ENCODE data around the gene PTGFR. TPM values are rescaled to one million over a fixed set of nuclear protein-coding genes. Genes with fewer than 3 reads are reported as not detected.

PTGFR gene
- total RNA-seq, 1 donor from 2014 or later = 0.13 TPM

GRCh38 chr1:78587211-78587610, 96.4 kb downstream of the PTGFR start:
- no peak for DNase-seq (ENCODE audit: low read depth in 2 of 2)

Other genes starting within 250 kb of the PTGFR start
- gene IFI44L, start 129.5 kb downstream of the PTGFR start, total RNA-seq = 0.26 and 0.38 TPM in 2 replicates
- gene IFI44, start 158.9 kb downstream of the PTGFR start, total RNA-seq = 14.0 and 17.4 TPM in 2 replicates

Data from dermis microvascular lymphatic vessel endothelial cell (primary cell).